AG10803 (cell line): ENCODE results near the gene C6orf118.
A peak's percentile ranks its signal among the peaks of the same experiment; 100 is the strongest.

Experiments
- DNase-seq: peaks from one replicate; pipeline ENCODE4 v3.0.0; 2010; ENCODE audit warnings: low read depth
- H3K4me3 ChIP-seq: 2 replicates; pipeline ENCODE4 v1.5.1; 2011; ENCODE audit warnings: mild to moderate bottlenecking, low read length, control low read depth
- TF ChIP-seq, protein P1 (sequence below): conservative IDR thresholded peaks from 2 replicates; pipeline ENCODE4 v1.5.1; 2011; ENCODE audit warnings: mild to moderate bottlenecking, low read length, control low read depth, inconsistent platforms

The C6orf118 gene

GRCh38 chr6:165272585-165272984 lies 36.8 kb downstream of the C6orf118 start:
- H3K4me3 ChIP-seq, result no peak overlapping the region
- no peak for DNase-seq
- TF ChIP-seq, protein P1, sequence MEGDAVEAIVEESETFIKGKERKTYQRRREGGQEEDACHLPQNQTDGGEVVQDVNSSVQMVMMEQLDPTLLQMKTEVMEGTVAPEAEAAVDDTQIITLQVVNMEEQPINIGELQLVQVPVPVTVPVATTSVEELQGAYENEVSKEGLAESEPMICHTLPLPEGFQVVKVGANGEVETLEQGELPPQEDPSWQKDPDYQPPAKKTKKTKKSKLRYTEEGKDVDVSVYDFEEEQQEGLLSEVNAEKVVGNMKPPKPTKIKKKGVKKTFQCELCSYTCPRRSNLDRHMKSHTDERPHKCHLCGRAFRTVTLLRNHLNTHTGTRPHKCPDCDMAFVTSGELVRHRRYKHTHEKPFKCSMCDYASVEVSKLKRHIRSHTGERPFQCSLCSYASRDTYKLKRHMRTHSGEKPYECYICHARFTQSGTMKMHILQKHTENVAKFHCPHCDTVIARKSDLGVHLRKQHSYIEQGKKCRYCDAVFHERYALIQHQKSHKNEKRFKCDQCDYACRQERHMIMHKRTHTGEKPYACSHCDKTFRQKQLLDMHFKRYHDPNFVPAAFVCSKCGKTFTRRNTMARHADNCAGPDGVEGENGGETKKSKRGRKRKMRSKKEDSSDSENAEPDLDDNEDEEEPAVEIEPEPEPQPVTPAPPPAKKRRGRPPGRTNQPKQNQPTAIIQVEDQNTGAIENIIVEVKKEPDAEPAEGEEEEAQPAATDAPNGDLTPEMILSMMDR, result no peak

DNA sequence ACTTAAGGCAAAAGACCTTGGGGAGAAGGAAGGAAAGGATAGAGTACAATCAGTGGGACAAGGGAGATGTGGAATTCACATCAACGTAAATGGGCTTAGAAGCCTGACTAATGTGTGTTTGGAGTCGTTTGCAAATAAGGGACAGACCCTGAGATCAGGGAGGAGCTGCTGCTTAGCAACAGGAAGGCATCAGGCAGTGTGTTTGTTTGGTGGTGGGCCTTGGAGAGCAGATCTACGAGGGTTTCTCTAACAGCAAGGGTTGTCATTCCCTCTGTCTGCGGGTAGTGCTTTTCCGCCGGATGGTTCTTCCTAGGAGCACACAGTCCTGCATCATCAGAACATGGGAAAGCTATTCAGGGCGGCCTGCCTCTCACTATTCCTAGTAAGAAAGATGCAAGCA lies 40.4 kb downstream of the C6orf118 start:
- no peak overlapping the region for H3K4me3 ChIP-seq
- no peak for DNase-seq
- TF ChIP-seq, protein P1, result no peak

- DNase-seq, result no peak
- H3K4me3 ChIP-seq, result no peak overlapping the region
- TF ChIP-seq, protein P1, result no peak
These were observed 42.8 kb downstream of the C6orf118 start for GRCh38 chr6:165266621-165267020.

- no peak for DNase-seq
- TF ChIP-seq, protein P1, result no peak
- no peak overlapping the region for H3K4me3 ChIP-seq
These were observed 43.2 kb downstream of the C6orf118 start for GRCh38 chr6:165266191-165266590.

DNA sequence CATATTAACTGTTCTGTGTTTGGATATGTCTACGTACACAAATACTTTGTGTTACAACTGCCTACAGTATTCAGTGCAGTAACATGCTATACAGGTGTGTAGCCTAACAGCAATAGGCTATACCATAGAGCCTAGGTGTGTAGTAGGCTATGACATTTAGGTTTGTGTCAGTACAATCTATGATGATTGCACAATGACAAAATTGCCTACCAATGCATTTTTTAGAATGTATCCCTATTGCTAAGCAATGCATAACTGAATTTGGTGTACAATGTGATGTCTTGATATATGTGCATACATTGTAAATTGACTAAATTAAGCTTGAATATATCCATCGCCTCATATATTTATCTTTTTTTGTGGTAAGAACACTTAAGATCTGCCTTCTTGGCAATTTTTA lies 48.9 kb downstream of the C6orf118 start:
- TF ChIP-seq, protein P1, result no peak
- no peak for DNase-seq
- no peak overlapping the region for H3K4me3 ChIP-seq

- DNase-seq, result no peak
- no peak overlapping the region for H3K4me3 ChIP-seq
- TF ChIP-seq, protein P1, result no peak
These were observed 59.6 kb downstream of the C6orf118 start for GRCh38 chr6:165249808-165250207.

- DNase-seq, result peak; percentile 20
- no peak overlapping the region for H3K4me3 ChIP-seq
- TF ChIP-seq, protein P1, result no peak
These were observed 63.7 kb downstream of the C6orf118 start for GRCh38 chr6:165245701-165246100.
